K562 (cell line): ENCODE data around the gene SNX3. TPM values are rescaled to one million over a fixed set of nuclear protein-coding genes. Genes with fewer than 3 reads are reported as not detected.

Experiments used
- C11orf30 ChIP-seq: fragments of 450-650 bp; IDR thresholded peaks from 2 replicates; pipeline ENCODE4 v1.6.1; 2016; ENCODE audit warnings: low read depth, mild to moderate bottlenecking
- CBFA2T2 ChIP-seq: fragments of 450-650 bp; conservative IDR thresholded peaks from 2 replicates; pipeline ENCODE4 v1.6.1; 2017; ENCODE audit warnings: mild to moderate bottlenecking
- CHAMP1 ChIP-seq: fragments of 450-650 bp; IDR thresholded peaks from 2 replicates; pipeline ENCODE4 v1.6.1; 2016; ENCODE audit warnings: mild to moderate bottlenecking
- CHD1 ChIP-seq: fragments of 200-600 bp; sonication (generic); IDR thresholded peaks from one replicate; pipeline ENCODE4 v1.6.1; 2012; ENCODE audit warnings: mild to moderate bottlenecking, moderate library complexity, low read length, inconsistent platforms
- ETS1 ChIP-seq: conservative IDR thresholded peaks from 2 replicates; pipeline ENCODE4 v1.6.1; 2011; ENCODE audit warnings: low read depth, mild to moderate bottlenecking, low read length; ENCODE audit not compliant: control insufficient read depth
- HDGF ChIP-seq: fragments of 450-650 bp; IDR thresholded peaks from 2 replicates; pipeline ENCODE4 v1.6.1; 2016
- IRF9 ChIP-seq: fragments of 450-650 bp; IDR thresholded peaks from 2 replicates; pipeline ENCODE4 v1.6.1; 2016; ENCODE audit warnings: missing biosample characterization, missing genetic modification characterization
- KLF1 ChIP-seq: fragments of 450-650 bp; IDR thresholded peaks from 2 replicates; pipeline ENCODE4 v1.6.1; 2016; ENCODE audit warnings: missing genetic modification characterization, missing compliant biosample characterization
- NCOA4 ChIP-seq: fragments of 450-650 bp; IDR thresholded peaks from 2 replicates; pipeline ENCODE4 v1.6.1; 2018; ENCODE audit warnings: mild to moderate bottlenecking; ENCODE audit not compliant: partially characterized antibody
- UBTF ChIP-seq, 2 experiments: IDR thresholded peaks; 2 replicates each; pipeline ENCODE4 v1.6.1; 2012; ENCODE audit warnings: improper control_type of control experiment in 2 of 2, low read depth in 2 of 2, low read length in 2 of 2, borderline replicate concordance in 1 of 2
- XRCC5 ChIP-seq: fragments of 200-400 bp; formaldehyde crosslinking; IDR thresholded peaks from 2 replicates; pipeline ENCODE4 v1.6.1; 2017; ENCODE audit warnings: low read depth, mild to moderate bottlenecking, low read length
- ZNF12 ChIP-seq: sonication (generic); formaldehyde crosslinking; IDR thresholded peaks from 2 replicates; pipeline ENCODE4 v1.4.0; 2020; ENCODE audit warnings: mild to moderate bottlenecking, missing genetic modification reagents
- ZNF175 ChIP-seq: fragments of 200-800 bp; sonication (Bioruptor generic); IDR thresholded peaks from 2 replicates; pipeline ENCODE4 v1.6.1; 2016; ENCODE audit warnings: low read depth, mild to moderate bottlenecking, missing genetic modification characterization, missing compliant biosample characterization
- ZNF280B ChIP-seq: fragments of 250-450 bp; sonication (Bioruptor Pico); IDR thresholded peaks from 2 replicates; pipeline ENCODE4 v1.5.1; 2021; ENCODE audit warnings: mild to moderate bottlenecking
- ZNF354B ChIP-seq: fragments of 250-450 bp; sonication (Bioruptor Pico); IDR thresholded peaks from 2 replicates; pipeline ENCODE4 v1.4.0; 2020
- polyA plus RNA-seq, 8 experiments: library from polyadenylated mRNA; depleted of rRNA in 4 of 8; stranded (reverse) in 5 of 8; unstranded in 3 of 8; fragments of >200 nt; fragmentation: Nextera tagmentation in 2 of 8; fragmentation: Illumina TruSeq in 1 of 8; extraction: Ambion mirVana in 2 of 8; extraction: Trizol in 1 of 8; gene quantifications; 2 replicates each; pipeline versions ENCODE4 v1.2.1 to v1.2.3, GENCODE V29; 2011 to 2014; ENCODE audit warnings: inconsistent platforms in 1 of 8, missing spikeins in 1 of 8
- total RNA-seq, 7 experiments: library from RNA; depleted of rRNA in 6 of 7; stranded (reverse); fragments of >200 nt in 6 of 7; fragmentation: Illumina TruSeq in 2 of 7; extraction: Trizol in 2 of 7; gene quantifications; 2 replicates each; pipeline versions ENCODE4 v1.2.1 to v1.2.3, GENCODE V29; 2011 to 2021; ENCODE audit warnings: low replicate concordance in 1 of 7

Gene SNX3
- total and polyA plus RNA-seq, 9 of the 15 experiments (the other 6 are each of a cell fraction or from before 2014, with no cell fraction given) = 48.9 to 410 (median 159) TPM

- TF ChIP-seq UBTF (IDR thresholded peaks at IDR 0.05; ENCODE audit: borderline replicate concordance in 1 of 2, low read depth in 2 of 2, low read length in 2 of 2) (peak; percentile 92 to 97; a peak in 3 of 4 replicates), IRF9 (tag) (no peak), C11orf30 (peak; percentile 36; the same call in 1 of the 2 replicates), CBFA2T2 (no peak), ZNF354B (CRISPR knock-in tag) (no peak), ZNF280B (CRISPR knock-in tag) (no peak), ZNF175 (no peak), CHAMP1 (no peak), CHD1 (no peak), NCOA4 (no peak), HDGF (no peak), ETS1 (peak; percentile 95), ZNF12 (CRISPR knock-in tag) (no peak; the same call in 1 of the 2 replicates), XRCC5 (peak; percentile 17; the same call in 1 of the 2 replicates), KLF1 (tag) (peak; percentile 69; the same call in 1 of the 2 replicates)
Measured at GRCh38 chr6:108260809-108261569, at the start of gene SNX3 (continued).
